GM21529 (cell line): ENCODE measurements around the gene PKD2L1.
"Not testable (repeated sequence)": the region's sequence is repeated elsewhere in the genome, so short reads cannot be mapped to it uniquely, and the experiment has no call there.

Experiments
- ATAC-seq: cut with Tn5 transposase; IDR thresholded peaks from one replicate; pipeline ENCODE4 v1.9.1; 2021; ENCODE audit not compliant: unreplicated experiment

The PKD2L1 gene

GRCh38 chr10:100287756-100288155, 42.3 kb downstream of the PKD2L1 start:
- ATAC-seq = no peak

- peak; percentile 88 for ATAC-seq
Observed at GRCh38 chr10:100286051-100287033, 43.7 kb downstream of the PKD2L1 start, which contains the start of gene BLOC1S2. Gene BLOC1S2, minus strand, starts transcription at chr10:100286680. Its CDS starts 21 bp downstream, at chr10:100286659.

- not testable (repeated sequence) for ATAC-seq
Observed at GRCh38 chr10:100285326-100285725, 44.7 kb downstream of the PKD2L1 start.

- ATAC-seq = no peak
Observed at GRCh38 chr10:100282907-100283306, 47.1 kb downstream of the PKD2L1 start.

- ATAC-seq = not testable (repeated sequence)
Observed at GRCh38 chr10:100276971-100277370, 53.1 kb downstream of the PKD2L1 start.

GRCh38 chr10:100267239-100268104, 62.6 kb downstream of the PKD2L1 start, which contains the start of gene CWF19L1:
Gene CWF19L1, minus strand, starts transcription at chr10:100267638. Its CDS starts 45 bp downstream, at chr10:100267593.
- ATAC-seq = peak; percentile 83

- ATAC-seq = no peak
Observed at GRCh38 chr10:100265821-100266485, 64.1 kb downstream of the PKD2L1 start.

GRCh38 chr10:100254191-100254590, 75.8 kb downstream of the PKD2L1 start:
- no peak for ATAC-seq

- no peak for ATAC-seq
Observed at GRCh38 chr10:100253041-100253440, 77.0 kb downstream of the PKD2L1 start.

GRCh38 chr10:100248820-100249219, 81.2 kb downstream of the PKD2L1 start:
- no peak for ATAC-seq

GRCh38 chr10:100245484-100246220, 84.4 kb downstream of the PKD2L1 start:
- no peak for ATAC-seq

GRCh38 chr10:100239851-100240250, 90.2 kb downstream of the PKD2L1 start:
- ATAC-seq = no peak

GRCh38 chr10:100238429-100238828, 91.6 kb downstream of the PKD2L1 start:
- no peak for ATAC-seq
